ENCODE measurements around the gene ARHGAP22.
A peak's percentile ranks its signal among the peaks of the same experiment; 100 is the strongest.

Gene ARHGAP22

GRCh38 chr10:48531486-48531885 lies 73.4 kb downstream of the ARHGAP22 start:
- H3K27me3 Mint-ChIP-seq (ENCODE audit: low read depth, poor library complexity), result peaks cover 18% of the 10 kb centered on the region
- no peak overlapping the region for H3K27ac Mint-ChIP-seq
- H3K36me3 Mint-ChIP-seq (ENCODE audit: low read depth), result no peaks in the 10 kb centered on the region
- H3K9me3 Mint-ChIP-seq, result peaks cover 3% of the 10 kb centered on the region
- TF ChIP-seq, protein P1, sequence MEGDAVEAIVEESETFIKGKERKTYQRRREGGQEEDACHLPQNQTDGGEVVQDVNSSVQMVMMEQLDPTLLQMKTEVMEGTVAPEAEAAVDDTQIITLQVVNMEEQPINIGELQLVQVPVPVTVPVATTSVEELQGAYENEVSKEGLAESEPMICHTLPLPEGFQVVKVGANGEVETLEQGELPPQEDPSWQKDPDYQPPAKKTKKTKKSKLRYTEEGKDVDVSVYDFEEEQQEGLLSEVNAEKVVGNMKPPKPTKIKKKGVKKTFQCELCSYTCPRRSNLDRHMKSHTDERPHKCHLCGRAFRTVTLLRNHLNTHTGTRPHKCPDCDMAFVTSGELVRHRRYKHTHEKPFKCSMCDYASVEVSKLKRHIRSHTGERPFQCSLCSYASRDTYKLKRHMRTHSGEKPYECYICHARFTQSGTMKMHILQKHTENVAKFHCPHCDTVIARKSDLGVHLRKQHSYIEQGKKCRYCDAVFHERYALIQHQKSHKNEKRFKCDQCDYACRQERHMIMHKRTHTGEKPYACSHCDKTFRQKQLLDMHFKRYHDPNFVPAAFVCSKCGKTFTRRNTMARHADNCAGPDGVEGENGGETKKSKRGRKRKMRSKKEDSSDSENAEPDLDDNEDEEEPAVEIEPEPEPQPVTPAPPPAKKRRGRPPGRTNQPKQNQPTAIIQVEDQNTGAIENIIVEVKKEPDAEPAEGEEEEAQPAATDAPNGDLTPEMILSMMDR (IDR thresholded peaks at IDR 0.05), result no peak
- no peak for DNase-seq
- no peak overlapping the region for H3K4me3 Mint-ChIP-seq
- H3K4me1 Mint-ChIP-seq, result peaks cover 2% of the 10 kb centered on the region

GRCh38 chr10:48529331-48529730 lies 75.5 kb downstream of the ARHGAP22 start:
- TF ChIP-seq, protein P1 (IDR thresholded peaks at IDR 0.05), result no peak
- H3K4me3 Mint-ChIP-seq, result no peak overlapping the region
- H3K27ac Mint-ChIP-seq, result no peak overlapping the region
- peaks cover 3% of the 10 kb centered on the region for H3K9me3 Mint-ChIP-seq
- no peak for DNase-seq
- H3K36me3 Mint-ChIP-seq (ENCODE audit: low read depth), result no peaks in the 10 kb centered on the region
- H3K4me1 Mint-ChIP-seq, result peaks cover 14% of the 10 kb centered on the region
- peaks cover 32% of the 10 kb centered on the region for H3K27me3 Mint-ChIP-seq (ENCODE audit: low read depth, poor library complexity)

GRCh38 chr10:48527756-48528155 lies 77.1 kb downstream of the ARHGAP22 start:
- no peak for DNase-seq
- H3K27me3 Mint-ChIP-seq (ENCODE audit: low read depth, poor library complexity), result peaks cover 32% of the 10 kb centered on the region
- TF ChIP-seq, protein P1 (IDR thresholded peaks at IDR 0.05), result no peak

DNA sequence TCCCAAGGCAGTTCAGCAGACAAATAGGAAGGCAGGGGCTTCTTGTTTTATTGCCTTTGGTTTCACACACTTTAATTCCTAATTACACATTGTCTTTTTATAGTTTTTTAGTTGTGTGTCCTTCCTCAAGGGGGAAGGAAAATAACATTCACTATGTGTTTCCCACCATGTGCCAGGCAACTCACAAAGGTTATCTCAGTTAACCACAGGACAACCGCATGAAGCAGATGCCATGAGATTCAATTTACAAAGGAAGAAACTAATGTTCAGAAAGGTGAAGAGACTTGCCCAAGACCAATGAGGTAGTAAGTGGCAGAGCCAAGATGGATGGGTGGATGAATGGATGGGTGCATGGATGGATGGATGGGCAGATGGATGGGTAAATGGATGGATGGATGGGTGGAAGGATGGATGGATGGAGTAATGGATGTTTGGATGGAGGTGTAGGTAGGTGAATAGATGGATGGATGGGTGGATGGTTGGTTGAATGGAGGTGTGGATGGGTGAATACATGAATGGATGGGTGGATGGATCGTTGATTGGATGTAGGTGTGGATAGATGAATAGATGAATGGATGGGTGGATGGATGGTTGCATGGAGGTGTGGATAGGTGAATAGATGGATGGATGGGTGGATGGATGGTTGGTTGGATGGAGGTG lies 77.9 kb downstream of the ARHGAP22 start:
- H3K9me3 Mint-ChIP-seq, result peaks cover 3% of the 10 kb centered on the region
- peaks cover 14% of the 10 kb centered on the region for H3K4me1 Mint-ChIP-seq
- no peak for DNase-seq
- H3K27me3 Mint-ChIP-seq (ENCODE audit: low read depth, poor library complexity), result peaks cover 40% of the 10 kb centered on the region
- H3K36me3 Mint-ChIP-seq (ENCODE audit: low read depth), result no peaks in the 10 kb centered on the region
- H3K27ac Mint-ChIP-seq, result no peak overlapping the region
- TF ChIP-seq, protein P1 (IDR thresholded peaks at IDR 0.05), result no peak
- no peak overlapping the region for H3K4me3 Mint-ChIP-seq

More at GRCh38 chr10:48527756-48528155, 77.1 kb downstream of the ARHGAP22 start:
- Mint-ChIP-seq H3K9me3 (peaks cover 3% of the 10 kb centered on the region), H3K27ac (no peak overlapping the region), H3K36me3 (ENCODE audit: low read depth) (no peaks in the 10 kb centered on the region), H3K4me1 (peaks cover 14% of the 10 kb centered on the region), H3K4me3 (no peak overlapping the region)

DNA sequence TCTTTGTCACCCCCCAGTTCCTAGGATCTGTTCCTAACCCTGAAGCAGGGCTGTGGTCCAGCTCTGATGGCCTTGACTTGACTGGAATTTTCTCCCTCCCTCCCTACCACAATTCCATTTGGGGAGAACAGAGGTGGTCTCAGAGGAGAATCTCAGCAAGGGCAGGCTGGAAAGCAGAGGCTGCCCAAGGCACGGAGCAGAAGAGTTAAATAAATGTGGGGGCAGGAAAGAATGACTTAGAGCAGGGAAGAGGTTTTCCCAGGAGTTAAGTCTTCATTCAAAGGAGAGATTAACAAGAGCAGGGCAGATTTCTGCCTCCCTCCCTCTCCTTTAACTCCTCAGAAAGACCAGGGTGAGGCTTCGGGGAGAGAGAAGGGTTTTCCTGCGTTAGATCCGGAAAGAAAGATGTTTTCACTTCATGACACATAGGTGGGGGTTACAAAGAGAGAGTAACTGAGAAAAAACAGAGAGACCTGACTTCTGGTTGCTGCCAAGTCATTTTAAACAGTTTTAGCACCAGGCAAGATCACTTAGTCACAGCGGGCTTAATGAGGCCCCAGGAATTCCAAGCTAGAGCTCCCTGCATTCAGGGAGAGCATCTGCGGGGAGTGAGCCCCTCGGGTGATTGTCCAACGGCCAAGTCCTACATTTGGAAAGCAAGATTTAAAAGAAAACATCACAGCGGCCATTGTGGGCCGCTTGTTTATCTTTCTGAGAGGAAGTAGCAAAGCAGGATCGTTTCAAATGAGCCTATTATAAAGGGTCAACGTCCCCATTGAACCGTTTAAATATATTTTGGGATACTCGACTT lies 78.7 kb downstream of the ARHGAP22 start:
- Mint-ChIP-seq H3K27me3 (ENCODE audit: low read depth, poor library complexity) (peaks cover 48% of the 10 kb centered on the region), H3K9me3 (peaks cover 3% of the 10 kb centered on the region), H3K27ac (no peak overlapping the region), H3K4me3 (peak overlapping the region; percentile 24), H3K36me3 (ENCODE audit: low read depth) (no peaks in the 10 kb centered on the region), H3K4me1 (peaks cover 14% of the 10 kb centered on the region)
- TF ChIP-seq, protein P1 (IDR thresholded peaks at IDR 0.05), result no peak
- DNase-seq, result no peak
